CD4-positive, alpha-beta T cell (primary cell): ENCODE results near the gene NEGR1. TPM values are rescaled to one million over a fixed set of nuclear protein-coding genes. Genes with fewer than 3 reads are reported as not detected.

Experiments used
- ATAC-seq: fragments of 200-7000 bp; cut with Tn5 transposase; one replicate; pipeline ENCODE4 v1.10.0; 2022; ENCODE audit warnings: mild to moderate bottlenecking; ENCODE audit not compliant: poor library complexity
- CTCF ChIA-PET: fragments of 350-600 bp; sonication (Branson Sonifier 250); formaldehyde crosslinking; loops from one replicate; lab custom pipeline; 2021; ENCODE audit warnings: antibody characterized with exemption, inconsistent platforms; lab: Charles Lee
- POLR2A ChIA-PET: fragments of 350-600 bp; sonication (Branson Sonifier 250); formaldehyde crosslinking; loops from one replicate; lab custom pipeline; 2021; ENCODE audit warnings: antibody characterized with exemption, inconsistent platforms; lab: Charles Lee
- DNase-seq, 14 experiments: peaks; one replicate each; pipeline ENCODE4 v3.0.0-alpha.2; 2013 to 2020; ENCODE audit warnings: mixed read lengths in 2 of 14
- H3K27ac ChIP-seq, 2 donors: one replicate each; pipeline versions ENCODE4 v1.5.1 to v1.7.0; 2013; ENCODE audit warnings: low read length in 2 of 2, low read depth in 1 of 2, mild to moderate bottlenecking in 1 of 2
- H3K27me3 ChIP-seq, 2 experiments: 1 replicate in 1 of 2; 2 replicates in 1 of 2; pipeline versions ENCODE4 v1.6.1 to v1.7.0; 2013; ENCODE audit warnings: low read length in 2 of 2, control low read depth in 1 of 2, mild to moderate bottlenecking in 1 of 2, moderate library complexity in 1 of 2; ENCODE audit not compliant: insufficient read depth in 2 of 2, control insufficient read depth in 1 of 2
- H3K36me3 ChIP-seq: one replicate; pipeline ENCODE4 v1.6.1; 2013; ENCODE audit warnings: low read length, control low read depth; ENCODE audit not compliant: insufficient read depth
- H3K4me1 ChIP-seq: one replicate; pipeline ENCODE4 v1.6.1; 2013; ENCODE audit warnings: low read length, control low read depth; ENCODE audit not compliant: insufficient read depth
- H3K4me3 ChIP-seq: one replicate; pipeline ENCODE4 v1.5.1; 2013; ENCODE audit warnings: mild to moderate bottlenecking, low read length, moderate library complexity
- H3K9me3 ChIP-seq, 2 experiments: 1 replicate in 1 of 2; 2 replicates in 1 of 2; pipeline versions ENCODE4 v1.6.1 to v1.7.0; 2013; ENCODE audit warnings: low read length in 2 of 2, mild to moderate bottlenecking in 2 of 2, control low read depth in 1 of 2, moderate library complexity in 1 of 2; ENCODE audit not compliant: control insufficient read depth in 1 of 2, insufficient read depth in 1 of 2
- H3K27ac Mint-ChIP-seq: one replicate; pipeline ENCODE4 v1.8.0; 2020; ENCODE audit warnings: mixed read lengths
- H3K27me3 Mint-ChIP-seq: one replicate; pipeline ENCODE4 v1.8.0; 2021; ENCODE audit warnings: mixed read lengths
- H3K36me3 Mint-ChIP-seq: one replicate; pipeline ENCODE4 v1.8.0; 2021; ENCODE audit warnings: low read depth, mixed read lengths
- H3K4me1 Mint-ChIP-seq: one replicate; pipeline ENCODE4 v1.8.0; 2021; ENCODE audit warnings: low read depth, mixed read lengths
- H3K4me3 Mint-ChIP-seq: one replicate; pipeline ENCODE4 v1.8.0; 2020; ENCODE audit warnings: mild to moderate bottlenecking, mixed read lengths
- H3K9me3 Mint-ChIP-seq: one replicate; pipeline ENCODE4 v1.8.0; 2020; ENCODE audit warnings: mixed read lengths
- CTCF ChIP-seq: fragments of 200-600 bp; IDR thresholded peaks from one replicate; pipeline ENCODE4 v1.8.0; 2022; ENCODE audit warnings: antibody characterized with exemption, mild to moderate bottlenecking
- intact Hi-C, 2 experiments: fragments of 100-400 bp; cut with DNase I in 1 of 2; cut with micrococcal nuclease in 1 of 2; formaldehyde crosslinking; loops; one replicate each; pipeline versions ENCODE4 v1.15.1 to v1.9.0; 2023 to 2025; cut with DNase I, micrococcal nuclease
- total RNA-seq, 174 experiments: library from RNA in 2 of 174; stranded (reverse) in 2 of 174; gene quantifications; one replicate each; pipeline ENCODE4 v1.2.3 and lab custom pipeline; 2021 to 2026

The NEGR1 gene
- total RNA-seq, 2 experiments from 2014 or later, result 0.03 TPM

GRCh38 chr1:72286401-72286800 is 4.1 kb upstream of the NEGR1 start:
- CTCF ChIA-PET, result no interaction called here
- H3K9me3 Mint-ChIP-seq, result no peaks in the 10 kb centered on the region
- TF ChIP-seq CTCF, result no peak
- peaks cover 13% of the 10 kb centered on the region for H3K27me3 Mint-ChIP-seq
- H3K27me3 ChIP-seq, result peaks cover 9 to 10% of the 10 kb centered on the region in 2 experiments
- peaks cover 0 to 25% of the 10 kb centered on the region in 2 experiments for H3K9me3 ChIP-seq
- H3K4me1 Mint-ChIP-seq, result peaks cover 9% of the 10 kb centered on the region
- POLR2A ChIA-PET, result no interaction called here
- no peak overlapping the region for H3K27ac Mint-ChIP-seq
- intact Hi-C loops, result no loop called here
- peaks cover 10% of the 10 kb centered on the region for H3K4me1 ChIP-seq
- ATAC-seq (no peak), DNase-seq (no peak)
- H3K27ac ChIP-seq, result no peak overlapping the region
- no peak overlapping the region for H3K4me3 Mint-ChIP-seq
- no peak overlapping the region for H3K4me3 ChIP-seq
- H3K36me3 Mint-ChIP-seq, result no peaks in the 10 kb centered on the region
- no peaks in the 10 kb centered on the region for H3K36me3 ChIP-seq

GRCh38 chr1:72285074-72285425 is 2.7 kb upstream of the NEGR1 start:
- H3K27ac ChIP-seq, result no peak overlapping the region
- ChIA-PET CTCF (interaction anchor here (0.7 kb wide), 1 partner anchor 15 kb away, joined by 3 read pairs; no protein-coding TSS in a partner anchor), POLR2A (no interaction called here)
- H3K4me1 ChIP-seq, result peaks cover 10% of the 10 kb centered on the region
- intact Hi-C loops, result no loop called here
- H3K9me3 ChIP-seq, result peaks cover 0 to 25% of the 10 kb centered on the region in 2 experiments
- peak overlapping the region; percentile 67 for H3K4me3 ChIP-seq
- H3K27me3 Mint-ChIP-seq, result peaks cover 18% of the 10 kb centered on the region
- no peaks in the 10 kb centered on the region for H3K36me3 Mint-ChIP-seq
- no peak for TF ChIP-seq CTCF
- no peak overlapping the region for H3K4me3 Mint-ChIP-seq
- H3K36me3 ChIP-seq, result no peaks in the 10 kb centered on the region
- ATAC-seq, result no peak
- H3K4me1 Mint-ChIP-seq, result peaks cover 16% of the 10 kb centered on the region
- no peak overlapping the region for H3K27ac Mint-ChIP-seq
- no peak for DNase-seq
- peaks cover 9 to 14% of the 10 kb centered on the region in 2 experiments for H3K27me3 ChIP-seq
- no peaks in the 10 kb centered on the region for H3K9me3 Mint-ChIP-seq

- H3K27ac Mint-ChIP-seq, result no peak overlapping the region
- H3K27ac ChIP-seq, result no peak overlapping the region
- H3K4me3 Mint-ChIP-seq, result no peak overlapping the region
- H3K4me1 ChIP-seq, result peaks cover 10% of the 10 kb centered on the region
- no peaks in the 10 kb centered on the region for H3K36me3 Mint-ChIP-seq
- intact Hi-C loops, result loop anchor here in 1 of 2 experiments (5.0 kb wide), 1 partner anchor 78 kb away; no protein-coding TSS in a partner anchor
- no peaks in the 10 kb centered on the region for H3K9me3 Mint-ChIP-seq
- CTCF ChIA-PET, result interaction anchor here (0.7 kb wide), 1 partner anchor 14 kb away, joined by 3 read pairs; no protein-coding TSS in a partner anchor
- peaks cover 16% of the 10 kb centered on the region for H3K4me1 Mint-ChIP-seq
- peaks cover 0 to 25% of the 10 kb centered on the region in 2 experiments for H3K9me3 ChIP-seq
- DNase-seq (peak in 2 of 14 experiments; percentile 21 to 25), ATAC-seq (peak; percentile 36)
- peaks cover 9 to 14% of the 10 kb centered on the region in 2 experiments for H3K27me3 ChIP-seq
- POLR2A ChIA-PET, result no interaction called here
- peaks cover 18% of the 10 kb centered on the region for H3K27me3 Mint-ChIP-seq
- H3K36me3 ChIP-seq, result no peaks in the 10 kb centered on the region
- TF ChIP-seq CTCF, result no peak
- H3K4me3 ChIP-seq, result peak overlapping the region; percentile 67
These were observed 2.2 kb upstream of the NEGR1 start for GRCh38 chr1:72284348-72285073.
